OCI-LY7 (cell line): Measurements from ENCODE around the gene HTT. TPM values are rescaled to one million over a fixed set of nuclear protein-coding genes. Genes with fewer than 3 reads are reported as not detected.

Experiments
- BruUV-seq: library from RNA; stranded (reverse); fragments of 400-500 nt; replicated peaks from 2 replicates; lab custom pipeline; 2021; lab: Mats Ljungman, UMichigan
- CTCF ChIA-PET: fragments of 300-600 bp; sonication (Branson Sonifier 250); formaldehyde crosslinking; loops from one replicate; lab custom pipeline; 2022; ENCODE audit warnings: antibody characterized with exemption; ENCODE audit not compliant: unreplicated experiment; lab: Charles Lee
- POLR2A ChIA-PET: fragments of 300-600 bp; sonication (Branson Sonifier 250); formaldehyde crosslinking; loops from one replicate; lab custom pipeline; 2022; ENCODE audit warnings: antibody characterized with exemption; lab: Charles Lee
- DNase-seq: peaks from one replicate; pipeline ENCODE4 v3.0.0-alpha.2; 2015; ENCODE audit warnings: low spot score
- H2AFZ ChIP-seq: fragments of 200-600 bp; sonication (generic), shearing (Covaris generic); 2 replicates; pipeline ENCODE4 v1.6.1; 2014; ENCODE audit warnings: mild to moderate bottlenecking, antibody characterized with exemption, low read length, moderate library complexity
- H3K27ac ChIP-seq: fragments of 200-600 bp; sonication (generic); 2 replicates; pipeline ENCODE4 v1.5.1; 2014; ENCODE audit warnings: mixed run types, low read depth, mild to moderate bottlenecking, moderate library complexity, low read length, inconsistent platforms; ENCODE audit not compliant: poor library complexity, severe bottlenecking
- H3K36me3 ChIP-seq: fragments of 200-600 bp; sonication (generic); 2 replicates; pipeline ENCODE4 v1.6.1; 2014; ENCODE audit warnings: mild to moderate bottlenecking, antibody characterized with exemption, low read length, moderate library complexity, mixed read lengths; ENCODE audit not compliant: insufficient read depth
- H3K4me1 ChIP-seq: fragments of 200-600 bp; sonication (generic); 2 replicates; pipeline ENCODE4 v1.5.1; 2014; ENCODE audit warnings: mild to moderate bottlenecking, low read length; ENCODE audit not compliant: insufficient read depth, poor library complexity, severe bottlenecking
- H3K4me2 ChIP-seq: fragments of 200-600 bp; sonication (generic); 2 replicates; pipeline ENCODE4 v1.6.1; 2014; ENCODE audit warnings: mild to moderate bottlenecking, low read length
- H3K4me3 ChIP-seq: fragments of 200-600 bp; sonication (generic); 2 replicates; pipeline ENCODE4 v1.5.1; 2014; ENCODE audit warnings: mild to moderate bottlenecking, low read depth, low read length; ENCODE audit not compliant: poor library complexity, severe bottlenecking
- H3K79me2 ChIP-seq: fragments of 200-600 bp; sonication (generic); 2 replicates; pipeline ENCODE4 v1.6.1; 2016; ENCODE audit warnings: low read depth, mild to moderate bottlenecking, low read length, moderate library complexity, mixed read lengths; ENCODE audit not compliant: insufficient read depth
- H3K9me2 ChIP-seq: fragments of 200-600 bp; sonication (generic); 2 replicates; pipeline ENCODE4 v1.6.1; 2016; ENCODE audit warnings: mild to moderate bottlenecking, low read length, mixed read lengths; ENCODE audit not compliant: insufficient read depth
- H3K9me3 ChIP-seq: fragments of 200-600 bp; sonication (generic); 2 replicates; pipeline ENCODE4 v1.6.1; 2014; ENCODE audit warnings: mild to moderate bottlenecking, mixed run types, low read length, mixed read lengths
- H4K20me1 ChIP-seq: fragments of 200-600 bp; sonication (generic); 2 replicates; pipeline ENCODE4 v1.6.1; 2014; ENCODE audit warnings: mild to moderate bottlenecking, antibody characterized with exemption, low read length, moderate library complexity, mixed read lengths; ENCODE audit not compliant: insufficient read depth
- CTCF ChIP-seq: fragments of 200-600 bp; sonication (generic); conservative IDR thresholded peaks from 2 replicates; pipeline ENCODE4 v1.5.1; 2014; ENCODE audit warnings: mild to moderate bottlenecking, antibody characterized with exemption, low read length, moderate library complexity, mixed read lengths
- EZH2phosphoT487 ChIP-seq: fragments of 200-600 bp; sonication (generic); IDR thresholded peaks from 2 replicates; pipeline ENCODE4 v1.6.1; 2018; ENCODE audit warnings: low read depth, borderline replicate concordance, mild to moderate bottlenecking, mixed run types, antibody characterized with exemption, low read length, moderate library complexity, mixed read lengths
- intact Hi-C: fragments of 100-400 bp; cut with micrococcal nuclease; formaldehyde crosslinking; loops from one replicate; pipeline ENCODE4 v1.10.0; 2022; ENCODE audit not compliant: unreplicated experiment
- total RNA-seq, 2 experiments: library from RNA; depleted of rRNA in 1 of 2; stranded (reverse); fragments of >200 nt in 1 of 2; shearing (Covaris generic) in 1 of 2; gene quantifications; 2 replicates each; pipeline ENCODE4 v1.2.3, GENCODE V29; 2014 to 2022

The HTT gene
- total RNA-seq, 2 experiments from 2014 or later = 36.4 to 91.3 TPM

GRCh38 chr4:3233391-3234071, 159.1 kb downstream of the HTT start:
- no peak overlapping the region for H3K4me2 ChIP-seq
- H3K9me2 ChIP-seq = no peaks in the 10 kb centered on the region
- H3K36me3 ChIP-seq = peaks cover 67% of the 10 kb centered on the region
- no peaks in the 10 kb centered on the region for H3K79me2 ChIP-seq
- H4K20me1 ChIP-seq = no peaks in the 10 kb centered on the region
- no peak for TF ChIP-seq EZH2phosphoT487
- no peak for TF ChIP-seq CTCF
- no peak overlapping the region for H2AFZ ChIP-seq
- DNase-seq = no peak
- no peak overlapping the region for H3K4me3 ChIP-seq
- no peak overlapping the region for H3K27ac ChIP-seq
- no peaks in the 10 kb centered on the region for H3K9me3 ChIP-seq
- no peaks in the 10 kb centered on the region for H3K4me1 ChIP-seq
- ChIA-PET CTCF (no interaction called here), POLR2A (no interaction called here)
- no TSS peak for BruUV-seq
- intact Hi-C loops = no loop called here

- Histone ChIP-seq H3K9me3 (no peaks in the 10 kb centered on the region), H3K4me1 (no peaks in the 10 kb centered on the region), H3K4me3 (no peak overlapping the region), H3K79me2 (no peaks in the 10 kb centered on the region), H3K9me2 (no peaks in the 10 kb centered on the region), H4K20me1 (no peaks in the 10 kb centered on the region), H3K27ac (no peak overlapping the region), H3K4me2 (no peak overlapping the region), H2AFZ (no peak overlapping the region), H3K36me3 (peaks cover 67% of the 10 kb centered on the region)
- BruUV-seq = no TSS peak
- POLR2A ChIA-PET = no interaction called here
- CTCF ChIA-PET = no interaction called here
- DNase-seq = no peak
- TF ChIP-seq CTCF (no peak), EZH2phosphoT487 (no peak)
- intact Hi-C loops = no loop called here
Measured at GRCh38 chr4:3234171-3235029, 159.9 kb downstream of the HTT start.

GRCh38 chr4:3235030-3235345, 160.5 kb downstream of the HTT start:
- no TSS peak for BruUV-seq
- Histone ChIP-seq H3K9me3 (no peaks in the 10 kb centered on the region), H3K79me2 (no peaks in the 10 kb centered on the region), H3K36me3 (peaks cover 66% of the 10 kb centered on the region; the same call in 1 of the 2 replicates), H3K4me2 (no peak overlapping the region), H3K27ac (no peak overlapping the region), H4K20me1 (no peaks in the 10 kb centered on the region), H3K4me1 (no peaks in the 10 kb centered on the region), H3K4me3 (no peak overlapping the region), H2AFZ (no peak overlapping the region), H3K9me2 (no peaks in the 10 kb centered on the region)
- CTCF ChIA-PET = no interaction called here
- POLR2A ChIA-PET = no interaction called here
- TF ChIP-seq EZH2phosphoT487 (no peak), CTCF (no peak)
- intact Hi-C loops = no loop called here
- no peak for DNase-seq
